ENCODE results near the gene HIRIP3.

The HIRIP3 gene

GRCh38 chr16:29974291-29975133 lies 20.9 kb downstream of the HIRIP3 start:
- peak overlapping the region; percentile 80 to 92 for H3K4me3 ChIP-seq (ENCODE audit: low read depth in 1 of 2, low read length in 2 of 2)
- TF ChIP-seq EZH2 (IDR thresholded peaks at IDR 0.05; ENCODE audit: borderline replicate concordance, low read depth, low read length, severe bottlenecking): no peak
- TF ChIP-seq CTCF (IDR thresholded peaks at IDR 0.05; ENCODE audit: borderline replicate concordance, extremely low read depth, low read length, poor library complexity, severe bottlenecking): peak; percentile 17
- H3K79me2 ChIP-seq (ENCODE audit: insufficient read depth, low read length): peaks cover 49% of the 10 kb centered on the region
- peaks cover 48% of the 10 kb centered on the region for H4K20me1 ChIP-seq (ENCODE audit: insufficient read depth, low read length)
- peak overlapping the region; percentile 90 for H3K9ac ChIP-seq (ENCODE audit: low read depth, low read length)
- H3K9me3 ChIP-seq (ENCODE audit: insufficient read depth, low read length, severe bottlenecking): no peaks in the 10 kb centered on the region
- peak overlapping the region; percentile 88 for H3K27ac ChIP-seq (ENCODE audit: low read length)
- H3K4me1 ChIP-seq (ENCODE audit: insufficient read depth, low read length): peaks cover 45% of the 10 kb centered on the region
- H3K36me3 ChIP-seq (ENCODE audit: insufficient read depth, low read length): peaks cover 47% of the 10 kb centered on the region
- H2AFZ ChIP-seq (ENCODE audit: low read depth, low read length): peak overlapping the region; percentile 97
- DNase-seq (no peak), ATAC-seq (ENCODE audit: insufficient read depth, low read depth) (no peak)
- no peaks in the 10 kb centered on the region for H3K27me3 ChIP-seq (ENCODE audit: insufficient read depth, low read length, poor library complexity)
- H3K4me2 ChIP-seq (ENCODE audit: insufficient read depth, low read length): peak overlapping the region; percentile 79

GRCh38 chr16:29973384-29974246 lies 21.8 kb downstream of the HIRIP3 start, which contains the start of gene TAOK2:
Gene TAOK2, plus strand, starts transcription at chr16:29973868. Its CDS starts 3,905 bp downstream, at chr16:29977773.
- no peaks in the 10 kb centered on the region for H3K27me3 ChIP-seq (ENCODE audit: insufficient read depth, low read length, poor library complexity)
- H3K4me2 ChIP-seq (ENCODE audit: insufficient read depth, low read length): peak within 1 kb of the TSS; percentile 79
- H3K4me3 ChIP-seq (ENCODE audit: low read depth in 1 of 2, low read length in 2 of 2): peak within 1 kb of the TSS; percentile 80 to 92
- peaks cover 42% of the 10 kb centered on the region for H4K20me1 ChIP-seq (ENCODE audit: insufficient read depth, low read length)
- H2AFZ ChIP-seq (ENCODE audit: low read depth, low read length): peak within 1 kb of the TSS; percentile 97
- H3K79me2 ChIP-seq (ENCODE audit: insufficient read depth, low read length): peaks cover 49% of the 10 kb centered on the region
- ATAC-seq (ENCODE audit: insufficient read depth, low read depth) (peak; percentile 94), DNase-seq (peak; percentile 100)
- peak within 1 kb of the TSS; percentile 90 for H3K9ac ChIP-seq (ENCODE audit: low read depth, low read length)
- H3K9me3 ChIP-seq (ENCODE audit: insufficient read depth, low read length, severe bottlenecking): no peaks in the 10 kb centered on the region
- peak within 1 kb of the TSS; percentile 88 for H3K27ac ChIP-seq (ENCODE audit: low read length)
- TF ChIP-seq CTCF (IDR thresholded peaks at IDR 0.05; ENCODE audit: borderline replicate concordance, extremely low read depth, low read length, poor library complexity, severe bottlenecking) (no peak), EZH2 (IDR thresholded peaks at IDR 0.05; ENCODE audit: borderline replicate concordance, low read depth, low read length, severe bottlenecking) (no peak)
- peaks cover 43% of the 10 kb centered on the region for H3K36me3 ChIP-seq (ENCODE audit: insufficient read depth, low read length)
- H3K4me1 ChIP-seq (ENCODE audit: insufficient read depth, low read length): peaks cover 45% of the 10 kb centered on the region

- TF ChIP-seq EZH2 (IDR thresholded peaks at IDR 0.05; ENCODE audit: borderline replicate concordance, low read depth, low read length, severe bottlenecking) (no peak), CTCF (IDR thresholded peaks at IDR 0.05; ENCODE audit: borderline replicate concordance, extremely low read depth, low read length, poor library complexity, severe bottlenecking) (no peak)
- Histone ChIP-seq H4K20me1 (ENCODE audit: insufficient read depth, low read length) (peaks cover 37% of the 10 kb centered on the region), H3K27me3 (ENCODE audit: insufficient read depth, low read length, poor library complexity) (no peaks in the 10 kb centered on the region), H3K36me3 (ENCODE audit: insufficient read depth, low read length) (peaks cover 43% of the 10 kb centered on the region), H3K9ac (ENCODE audit: low read depth, low read length) (peak overlapping the region; percentile 90), H3K4me3 (ENCODE audit: low read depth in 1 of 2, low read length in 2 of 2) (peak overlapping the region in 1 of 2 experiments; percentile 92; a peak in 1 of 4 replicates), H3K9me3 (ENCODE audit: insufficient read depth, low read length, severe bottlenecking) (no peaks in the 10 kb centered on the region), H3K4me2 (ENCODE audit: insufficient read depth, low read length) (peak overlapping the region; percentile 79), H3K4me1 (ENCODE audit: insufficient read depth, low read length) (peaks cover 45% of the 10 kb centered on the region), H3K27ac (ENCODE audit: low read length) (peak overlapping the region; percentile 88), H3K79me2 (ENCODE audit: insufficient read depth, low read length) (peaks cover 43% of the 10 kb centered on the region), H2AFZ (ENCODE audit: low read depth, low read length) (peak overlapping the region; percentile 79)
- no peak for ATAC-seq (ENCODE audit: insufficient read depth, low read depth)
- no peak for DNase-seq
These were observed 22.4 kb downstream of the HIRIP3 start for GRCh38 chr16:29972992-29973383.

Data from DND-41 (cell line).